ENCODE results near the gene RFX2. TPM values are rescaled to one million over a fixed set of nuclear protein-coding genes. Genes with fewer than 3 reads are reported as not detected.

Gene RFX2
- total RNA-seq, 1 donor from 2014 or later, result 2.4 TPM

DNA sequence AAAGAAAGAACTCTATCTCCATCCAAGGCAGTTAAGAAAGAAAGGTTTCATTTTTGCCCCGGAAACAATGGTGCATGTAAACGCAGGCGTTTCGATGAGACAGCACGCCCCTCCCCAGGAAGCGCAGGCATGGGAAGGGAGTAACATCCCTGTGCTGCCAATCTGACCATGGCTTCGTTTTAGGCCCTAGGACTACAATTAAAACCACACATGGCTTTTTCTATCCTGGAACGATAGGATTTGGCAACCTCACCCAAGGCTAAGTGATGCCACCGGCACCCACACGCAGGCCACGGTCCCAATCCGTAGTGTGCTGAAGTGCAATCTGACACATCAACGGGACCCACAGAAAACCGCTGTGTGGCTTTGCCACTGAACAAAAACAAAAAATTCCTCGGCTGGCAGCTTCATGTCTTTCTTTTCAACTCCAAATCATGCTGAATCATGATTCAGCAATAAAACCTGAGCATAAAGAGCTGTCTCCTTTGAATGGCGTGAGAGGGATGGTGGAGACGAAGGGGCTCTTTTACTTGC is 156.6 kb downstream of the RFX2 start:
- TF ChIP-seq, protein P1, sequence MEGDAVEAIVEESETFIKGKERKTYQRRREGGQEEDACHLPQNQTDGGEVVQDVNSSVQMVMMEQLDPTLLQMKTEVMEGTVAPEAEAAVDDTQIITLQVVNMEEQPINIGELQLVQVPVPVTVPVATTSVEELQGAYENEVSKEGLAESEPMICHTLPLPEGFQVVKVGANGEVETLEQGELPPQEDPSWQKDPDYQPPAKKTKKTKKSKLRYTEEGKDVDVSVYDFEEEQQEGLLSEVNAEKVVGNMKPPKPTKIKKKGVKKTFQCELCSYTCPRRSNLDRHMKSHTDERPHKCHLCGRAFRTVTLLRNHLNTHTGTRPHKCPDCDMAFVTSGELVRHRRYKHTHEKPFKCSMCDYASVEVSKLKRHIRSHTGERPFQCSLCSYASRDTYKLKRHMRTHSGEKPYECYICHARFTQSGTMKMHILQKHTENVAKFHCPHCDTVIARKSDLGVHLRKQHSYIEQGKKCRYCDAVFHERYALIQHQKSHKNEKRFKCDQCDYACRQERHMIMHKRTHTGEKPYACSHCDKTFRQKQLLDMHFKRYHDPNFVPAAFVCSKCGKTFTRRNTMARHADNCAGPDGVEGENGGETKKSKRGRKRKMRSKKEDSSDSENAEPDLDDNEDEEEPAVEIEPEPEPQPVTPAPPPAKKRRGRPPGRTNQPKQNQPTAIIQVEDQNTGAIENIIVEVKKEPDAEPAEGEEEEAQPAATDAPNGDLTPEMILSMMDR (IDR thresholded peaks at IDR 0.05; ENCODE audit: insufficient read depth, low read length, severe bottlenecking), result no peak
- FAIRE-seq, result no peak
- H3K36me3 ChIP-seq (ENCODE audit: control insufficient read depth, insufficient read depth, low read length), result peaks cover under 1% of the 10 kb centered on the region
- DNase-seq (ENCODE audit: low read depth), result no peak
- H3K27me3 ChIP-seq (ENCODE audit: control insufficient read depth, insufficient read depth, low read length), result no peaks in the 10 kb centered on the region
- H3K4me3 ChIP-seq (ENCODE audit: low read depth, low read length), result no peak overlapping the region

DNA sequence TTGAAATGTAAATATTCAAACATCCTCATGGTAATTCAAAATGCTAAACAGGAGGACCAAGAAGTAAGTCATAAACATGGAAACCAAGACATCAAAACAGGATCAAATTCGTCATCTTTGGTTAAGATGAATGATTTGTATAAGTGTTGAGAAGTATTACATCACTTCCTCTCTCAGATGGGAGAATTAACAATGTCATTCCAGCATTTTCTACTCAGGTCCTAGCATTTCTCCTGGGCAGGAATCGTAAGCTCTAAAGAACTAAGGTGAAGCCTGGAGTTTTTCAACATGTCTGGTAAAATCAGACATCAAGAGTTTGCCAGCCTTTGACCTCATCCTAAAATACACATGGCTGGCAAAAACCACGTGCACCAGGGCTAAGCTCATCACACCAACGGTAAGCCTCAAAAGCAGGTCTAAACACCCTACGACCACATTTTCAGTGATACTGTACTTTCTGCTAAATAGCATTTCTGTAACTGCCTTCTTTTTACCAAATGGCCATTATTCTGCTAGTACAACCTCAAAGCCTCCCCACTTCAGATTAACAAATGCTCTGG is 157.2 kb downstream of the RFX2 start:
- H3K27me3 ChIP-seq (ENCODE audit: control insufficient read depth, insufficient read depth, low read length), result no peaks in the 10 kb centered on the region
- H3K4me3 ChIP-seq (ENCODE audit: low read depth, low read length), result no peak overlapping the region
- no peak for FAIRE-seq
- peaks cover 2% of the 10 kb centered on the region for H3K36me3 ChIP-seq (ENCODE audit: control insufficient read depth, insufficient read depth, low read length)
- no peak for DNase-seq (ENCODE audit: low read depth)
- TF ChIP-seq, protein P1 (IDR thresholded peaks at IDR 0.05; ENCODE audit: insufficient read depth, low read length, severe bottlenecking), result no peak

DNA sequence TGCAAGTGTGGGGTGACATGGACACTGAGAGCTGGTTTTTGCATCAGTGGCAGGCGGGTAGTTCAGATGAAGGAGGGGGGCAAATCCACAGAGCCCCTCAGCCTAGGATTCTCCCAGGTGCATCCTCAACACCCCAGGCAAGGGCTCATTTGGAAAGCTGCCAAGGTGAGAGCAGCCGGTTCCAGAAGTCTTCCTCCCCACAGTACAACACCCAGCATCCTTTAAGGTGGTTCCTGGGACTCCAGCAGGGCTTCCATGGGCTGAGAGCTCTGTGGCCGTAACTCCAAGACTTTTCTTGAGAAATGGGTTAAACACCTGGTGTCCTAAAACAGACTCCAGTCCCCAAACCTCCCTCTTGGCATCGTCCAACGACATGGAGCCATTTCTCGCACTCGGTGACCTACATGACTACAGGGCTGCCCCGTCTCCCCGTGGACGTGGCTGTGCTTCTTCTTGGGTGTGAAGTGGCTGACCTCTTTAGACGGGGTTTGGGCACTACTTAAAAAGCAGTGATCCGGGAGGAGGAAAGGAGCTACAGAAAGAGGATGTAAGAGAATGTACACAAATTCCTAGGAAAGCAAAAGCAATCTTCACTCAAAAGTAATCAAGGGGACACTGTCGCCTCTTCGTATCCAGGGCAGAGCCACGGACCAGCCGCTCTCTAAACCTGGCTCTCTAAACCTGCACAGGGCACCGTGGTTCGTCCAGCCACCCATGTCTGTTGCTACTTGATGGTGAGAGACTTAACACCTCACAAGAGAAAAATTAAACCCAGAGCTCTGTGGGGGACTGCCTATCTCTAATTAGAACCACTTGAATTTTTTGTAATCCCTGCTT is 157.9 kb downstream of the RFX2 start:
- DNase-seq (ENCODE audit: low read depth) (no peak), FAIRE-seq (no peak)
- peaks cover 2% of the 10 kb centered on the region for H3K36me3 ChIP-seq (ENCODE audit: control insufficient read depth, insufficient read depth, low read length)
- no peak overlapping the region for H3K4me3 ChIP-seq (ENCODE audit: low read depth, low read length)
- H3K27me3 ChIP-seq (ENCODE audit: control insufficient read depth, insufficient read depth, low read length), result no peaks in the 10 kb centered on the region
- TF ChIP-seq, protein P1 (IDR thresholded peaks at IDR 0.05; ENCODE audit: insufficient read depth, low read length, severe bottlenecking), result no peak

DNA sequence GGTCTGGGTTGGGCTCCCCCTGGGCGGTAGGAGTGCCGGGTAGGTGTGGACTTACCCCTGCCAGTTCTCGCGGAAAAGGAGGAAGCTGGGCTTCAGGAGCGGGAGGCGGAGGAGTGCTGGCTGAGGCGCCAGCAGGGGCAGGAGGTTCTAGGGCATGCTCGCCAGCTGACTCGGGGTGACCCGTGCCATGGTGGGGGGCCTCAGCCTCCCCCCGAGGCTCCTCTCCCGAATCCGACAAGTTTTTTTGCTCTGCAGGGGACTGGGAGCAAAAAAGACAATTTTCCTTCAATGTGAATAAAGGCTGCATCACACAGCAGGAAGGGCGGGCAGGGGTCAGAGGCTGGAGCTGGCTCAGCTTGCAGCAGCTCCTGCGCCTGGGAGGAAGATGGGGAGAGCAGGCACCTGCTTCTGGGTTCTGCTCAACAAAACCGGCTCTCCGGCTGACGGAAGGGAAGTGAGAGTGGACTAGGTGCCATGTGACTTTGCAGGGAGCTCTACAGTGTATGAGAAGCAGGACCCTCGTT is 158.9 kb downstream of the RFX2 start:
- H3K36me3 ChIP-seq (ENCODE audit: control insufficient read depth, insufficient read depth, low read length), result peaks cover 2% of the 10 kb centered on the region
- FAIRE-seq, result no peak
- DNase-seq (ENCODE audit: low read depth), result no peak
- no peaks in the 10 kb centered on the region for H3K27me3 ChIP-seq (ENCODE audit: control insufficient read depth, insufficient read depth, low read length)
- no peak overlapping the region for H3K4me3 ChIP-seq (ENCODE audit: low read depth, low read length)
- TF ChIP-seq, protein P1 (IDR thresholded peaks at IDR 0.05; ENCODE audit: insufficient read depth, low read length, severe bottlenecking), result no peak

DNA sequence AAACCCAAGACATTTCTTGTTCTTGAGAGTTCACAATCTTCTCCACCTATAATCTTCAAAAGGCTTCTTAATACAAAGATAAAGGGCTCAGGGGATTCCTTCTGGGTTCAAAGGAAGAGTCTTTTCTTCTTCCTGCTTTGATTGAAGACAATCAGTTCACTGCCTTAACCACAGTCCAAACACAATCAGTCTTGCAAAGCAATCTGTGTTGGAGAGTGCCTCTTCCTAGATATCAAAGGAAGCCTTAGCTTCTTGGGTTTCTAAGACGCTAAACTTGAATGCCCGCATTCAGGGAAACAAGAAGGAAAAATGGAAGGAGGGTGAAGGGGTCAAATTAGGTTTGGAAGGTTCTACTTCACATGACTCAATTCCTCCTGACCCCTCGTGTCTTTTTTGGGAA is 159.6 kb downstream of the RFX2 start:
- no peaks in the 10 kb centered on the region for H3K27me3 ChIP-seq (ENCODE audit: control insufficient read depth, insufficient read depth, low read length)
- FAIRE-seq (no peak), DNase-seq (ENCODE audit: low read depth) (no peak)
- H3K36me3 ChIP-seq (ENCODE audit: control insufficient read depth, insufficient read depth, low read length), result peaks cover 6% of the 10 kb centered on the region
- TF ChIP-seq, protein P1 (IDR thresholded peaks at IDR 0.05; ENCODE audit: insufficient read depth, low read length, severe bottlenecking), result no peak
- H3K4me3 ChIP-seq (ENCODE audit: low read depth, low read length), result no peak overlapping the region

All from bronchial epithelial cell (primary cell).